Measurements from ENCODE around the gene THBD.

The THBD gene, protein sequence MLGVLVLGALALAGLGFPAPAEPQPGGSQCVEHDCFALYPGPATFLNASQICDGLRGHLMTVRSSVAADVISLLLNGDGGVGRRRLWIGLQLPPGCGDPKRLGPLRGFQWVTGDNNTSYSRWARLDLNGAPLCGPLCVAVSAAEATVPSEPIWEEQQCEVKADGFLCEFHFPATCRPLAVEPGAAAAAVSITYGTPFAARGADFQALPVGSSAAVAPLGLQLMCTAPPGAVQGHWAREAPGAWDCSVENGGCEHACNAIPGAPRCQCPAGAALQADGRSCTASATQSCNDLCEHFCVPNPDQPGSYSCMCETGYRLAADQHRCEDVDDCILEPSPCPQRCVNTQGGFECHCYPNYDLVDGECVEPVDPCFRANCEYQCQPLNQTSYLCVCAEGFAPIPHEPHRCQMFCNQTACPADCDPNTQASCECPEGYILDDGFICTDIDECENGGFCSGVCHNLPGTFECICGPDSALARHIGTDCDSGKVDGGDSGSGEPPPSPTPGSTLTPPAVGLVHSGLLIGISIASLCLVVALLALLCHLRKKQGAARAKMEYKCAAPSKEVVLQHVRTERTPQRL

GRCh38 chr20:23049201-23050075 lies at the start of gene THBD:
THBD (minus strand) TSS chr20:23049672; CDS start chr20:23049504, 168 bp downstream.
- peaks cover 27% of the 10 kb centered on the region for H3K4me1 Mint-ChIP-seq
- TF ChIP-seq, protein P1, sequence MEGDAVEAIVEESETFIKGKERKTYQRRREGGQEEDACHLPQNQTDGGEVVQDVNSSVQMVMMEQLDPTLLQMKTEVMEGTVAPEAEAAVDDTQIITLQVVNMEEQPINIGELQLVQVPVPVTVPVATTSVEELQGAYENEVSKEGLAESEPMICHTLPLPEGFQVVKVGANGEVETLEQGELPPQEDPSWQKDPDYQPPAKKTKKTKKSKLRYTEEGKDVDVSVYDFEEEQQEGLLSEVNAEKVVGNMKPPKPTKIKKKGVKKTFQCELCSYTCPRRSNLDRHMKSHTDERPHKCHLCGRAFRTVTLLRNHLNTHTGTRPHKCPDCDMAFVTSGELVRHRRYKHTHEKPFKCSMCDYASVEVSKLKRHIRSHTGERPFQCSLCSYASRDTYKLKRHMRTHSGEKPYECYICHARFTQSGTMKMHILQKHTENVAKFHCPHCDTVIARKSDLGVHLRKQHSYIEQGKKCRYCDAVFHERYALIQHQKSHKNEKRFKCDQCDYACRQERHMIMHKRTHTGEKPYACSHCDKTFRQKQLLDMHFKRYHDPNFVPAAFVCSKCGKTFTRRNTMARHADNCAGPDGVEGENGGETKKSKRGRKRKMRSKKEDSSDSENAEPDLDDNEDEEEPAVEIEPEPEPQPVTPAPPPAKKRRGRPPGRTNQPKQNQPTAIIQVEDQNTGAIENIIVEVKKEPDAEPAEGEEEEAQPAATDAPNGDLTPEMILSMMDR (IDR thresholded peaks at IDR 0.05) = no peak
- H3K36me3 Mint-ChIP-seq (ENCODE audit: low read depth) = no peaks in the 10 kb centered on the region
- DNase-seq = peak; percentile 48
- no peak within 1 kb of the TSS for H3K27ac Mint-ChIP-seq
- H3K9me3 Mint-ChIP-seq = peaks cover 4% of the 10 kb centered on the region
- H3K27me3 Mint-ChIP-seq (ENCODE audit: low read depth, poor library complexity) = peaks cover 71% of the 10 kb centered on the region
- peak within 1 kb of the TSS; percentile 91 for H3K4me3 Mint-ChIP-seq

DNA sequence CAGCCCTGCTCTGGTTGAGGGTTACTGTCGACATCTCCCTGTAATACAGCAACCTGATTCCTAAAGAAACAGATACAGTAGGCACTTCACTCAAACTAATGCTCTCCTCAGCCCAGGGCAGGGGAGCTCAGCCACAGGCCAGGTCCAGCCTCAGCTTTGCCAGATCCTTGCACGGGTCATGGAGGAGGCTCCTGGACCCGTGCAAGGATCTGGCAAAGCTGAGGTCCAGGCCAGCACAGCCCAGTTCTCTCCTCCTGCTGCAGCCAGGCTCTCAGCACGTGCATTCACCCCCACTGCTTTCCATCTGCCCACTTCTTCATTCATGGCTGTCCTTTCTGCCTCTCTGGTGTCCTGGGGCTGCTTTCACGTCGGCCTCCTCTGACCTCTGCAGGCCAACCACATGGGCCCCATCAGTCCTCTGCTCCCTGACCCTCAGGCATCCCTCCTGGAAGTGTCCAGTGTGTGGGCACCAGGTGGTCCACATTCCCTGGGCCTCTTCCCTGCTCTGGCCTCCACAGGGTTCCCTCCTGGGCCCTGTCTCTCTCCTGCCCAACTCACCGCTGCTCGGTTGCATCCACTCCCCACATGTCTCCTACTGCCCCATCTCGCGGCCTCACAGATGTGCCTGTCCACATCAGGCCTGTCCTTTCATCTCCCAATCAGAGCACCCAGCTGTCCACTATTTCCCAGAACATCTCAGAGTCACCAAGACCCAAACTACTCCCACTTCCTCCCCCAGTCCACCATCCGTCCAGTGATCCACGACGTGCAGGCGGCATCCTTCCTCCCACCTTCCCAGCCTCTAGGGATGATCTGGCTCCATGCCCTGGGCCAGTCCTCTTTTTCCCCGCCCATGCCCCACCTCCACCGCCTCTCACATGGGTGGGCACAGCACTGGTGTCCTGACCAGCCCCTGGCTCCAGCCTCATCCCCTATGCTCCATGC lies 48.4 kb upstream of the THBD start:
- Mint-ChIP-seq H3K4me1 (peaks cover 26% of the 10 kb centered on the region), H3K27ac (peak overlapping the region; percentile 72), H3K9me3 (peaks cover 4% of the 10 kb centered on the region), H3K4me3 (no peak overlapping the region), H3K27me3 (ENCODE audit: low read depth, poor library complexity) (peaks cover 22% of the 10 kb centered on the region), H3K36me3 (ENCODE audit: low read depth) (no peaks in the 10 kb centered on the region)
- DNase-seq = no peak
- TF ChIP-seq, protein P1 (IDR thresholded peaks at IDR 0.05) = no peak

DNA sequence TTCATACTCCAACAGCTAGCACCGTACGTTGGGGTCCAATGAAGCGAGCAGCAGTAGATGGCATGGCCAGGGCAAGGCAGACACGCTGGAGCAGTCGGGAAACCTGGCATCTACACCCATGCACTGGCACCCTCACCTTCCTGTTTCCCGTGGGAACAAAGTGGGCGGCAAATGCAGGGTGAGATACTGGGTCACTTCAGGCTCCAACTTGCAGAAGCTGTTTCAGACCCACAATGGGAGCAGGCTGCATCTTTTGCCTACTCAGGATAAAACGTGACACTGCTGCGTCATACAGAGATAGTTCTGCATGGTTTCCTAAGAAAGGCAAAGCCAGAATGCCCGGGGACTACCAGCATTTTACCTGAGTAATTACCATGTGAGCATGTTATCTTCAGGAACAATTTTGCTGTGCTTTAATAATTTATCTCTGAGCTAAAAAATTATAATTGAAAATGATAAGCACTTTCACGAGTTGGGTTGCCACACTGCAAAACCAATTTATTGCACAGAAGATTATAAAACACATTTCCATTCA lies 47.6 kb upstream of the THBD start:
- peaks cover 22% of the 10 kb centered on the region for H3K27me3 Mint-ChIP-seq (ENCODE audit: low read depth, poor library complexity)
- no peak overlapping the region for H3K4me3 Mint-ChIP-seq
- H3K9me3 Mint-ChIP-seq = peaks cover 4% of the 10 kb centered on the region
- no peak for DNase-seq
- TF ChIP-seq, protein P1 (IDR thresholded peaks at IDR 0.05) = no peak
- H3K4me1 Mint-ChIP-seq = peaks cover 33% of the 10 kb centered on the region
- H3K27ac Mint-ChIP-seq = no peak overlapping the region
- H3K36me3 Mint-ChIP-seq (ENCODE audit: low read depth) = no peaks in the 10 kb centered on the region

GRCh38 chr20:23096097-23096496 lies 46.6 kb upstream of the THBD start:
- no peak overlapping the region for H3K27ac Mint-ChIP-seq
- TF ChIP-seq, protein P1 (IDR thresholded peaks at IDR 0.05) = no peak
- H3K9me3 Mint-ChIP-seq = peaks cover 4% of the 10 kb centered on the region
- peaks cover 22% of the 10 kb centered on the region for H3K27me3 Mint-ChIP-seq (ENCODE audit: low read depth, poor library complexity)
- no peak overlapping the region for H3K4me3 Mint-ChIP-seq
- no peaks in the 10 kb centered on the region for H3K36me3 Mint-ChIP-seq (ENCODE audit: low read depth)
- no peak for DNase-seq
- H3K4me1 Mint-ChIP-seq = peaks cover 43% of the 10 kb centered on the region

DNA sequence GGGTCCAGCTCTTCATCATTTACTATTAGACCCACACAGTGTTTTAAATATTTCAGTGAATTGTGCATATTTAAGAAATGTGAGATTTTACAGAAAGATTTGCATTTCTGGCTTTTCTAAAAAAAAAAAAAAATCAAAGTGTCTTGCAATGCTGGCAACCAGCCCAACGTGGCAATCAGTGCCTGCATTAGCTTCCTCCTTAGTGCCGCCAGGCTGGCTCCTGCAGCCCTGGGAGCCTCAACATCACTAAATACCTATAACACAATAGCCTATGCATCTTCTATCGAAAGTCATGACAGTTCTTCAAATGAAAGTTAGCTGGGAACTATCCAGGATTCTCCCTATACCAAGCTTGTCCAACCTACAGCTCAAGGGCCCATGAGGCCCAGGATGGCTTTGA lies 46.0 kb upstream of the THBD start:
- no peak for DNase-seq
- no peaks in the 10 kb centered on the region for H3K36me3 Mint-ChIP-seq (ENCODE audit: low read depth)
- H3K9me3 Mint-ChIP-seq = peaks cover 4% of the 10 kb centered on the region
- TF ChIP-seq, protein P1 (IDR thresholded peaks at IDR 0.05) = no peak
- H3K4me3 Mint-ChIP-seq = no peak overlapping the region
- peaks cover 46% of the 10 kb centered on the region for H3K4me1 Mint-ChIP-seq
- no peak overlapping the region for H3K27ac Mint-ChIP-seq
- peaks cover 22% of the 10 kb centered on the region for H3K27me3 Mint-ChIP-seq (ENCODE audit: low read depth, poor library complexity)

Data from nephron progenitor cell (in vitro differentiated cells).